IMR-90 (cell line): ENCODE results near the gene COL18A1. TPM values are rescaled to one million over a fixed set of nuclear protein-coding genes. Genes with fewer than 3 reads are reported as not detected.

Source experiments
- ATAC-seq: fragments of 200-7000 bp; cut with Tn5 transposase; 2 replicates; pipeline ENCODE4 v1.9.1; 2020; ENCODE audit warnings: low read depth, mild to moderate bottlenecking, moderate library complexity
- BruUV-seq: library from RNA; stranded (reverse); fragments of 400-500 nt; replicated peaks from 2 replicates; lab custom pipeline; 2021; lab: Mats Ljungman, UMichigan
- CTCF ChIA-PET: fragments of 300-600 bp; formaldehyde crosslinking; extraction: SDS; loops from one replicate; lab custom pipeline; 2021; ENCODE audit warnings: antibody characterized with exemption; lab: Yijun Ruan, JAX
- POLR2A ChIA-PET: fragments of 300-600 bp; sonication (Branson Sonifier 250); formaldehyde crosslinking; loops from one replicate; lab custom pipeline; 2022; ENCODE audit warnings: antibody characterized with exemption; ENCODE audit not compliant: unreplicated experiment; lab: Charles Lee
- DNase-seq: peaks from one replicate; pipeline ENCODE4 v3.0.0; 2013
- H2AFZ ChIP-seq: replicated peaks from 2 replicates; pipeline ENCODE3; 2013; ENCODE audit warnings: low read length, mild to moderate bottlenecking; ENCODE audit not compliant: poor library complexity
- H2AK5ac ChIP-seq: 2 replicates; pipeline ENCODE4 v1.6.1; 2013; ENCODE audit warnings: low read depth, low read length, inconsistent platforms
- H2AK9ac ChIP-seq: replicated peaks from 2 replicates; pipeline ENCODE3; 2013; ENCODE audit warnings: mild to moderate bottlenecking, low read depth, low read length, moderate library complexity; ENCODE audit not compliant: poor library complexity
- H2BK120ac ChIP-seq: 2 replicates; pipeline ENCODE4 v1.6.1; 2013; ENCODE audit warnings: low read depth, low read length, inconsistent platforms
- H2BK15ac ChIP-seq: 3 replicates; pipeline ENCODE4 v1.6.1; 2013; ENCODE audit warnings: low read depth, low read length, inconsistent platforms
- H2BK20ac ChIP-seq: 2 replicates; pipeline ENCODE4 v1.6.1; 2013; ENCODE audit warnings: low read depth, mild to moderate bottlenecking, inconsistent platforms, low read length, moderate library complexity
- H2BK5ac ChIP-seq: 2 replicates; pipeline ENCODE4 v1.6.1; 2013; ENCODE audit warnings: mild to moderate bottlenecking, low read depth, low read length, inconsistent platforms; ENCODE audit not compliant: poor library complexity, severe bottlenecking
- H3K14ac ChIP-seq: replicated peaks from 2 replicates; pipeline ENCODE4 v1.6.1; 2013; ENCODE audit warnings: low read depth, low read length, inconsistent platforms
- H3K18ac ChIP-seq: 2 replicates; pipeline ENCODE4 v1.6.1; 2013; ENCODE audit warnings: low read depth, low read length, control low read depth
- H3K23ac ChIP-seq: 2 replicates; pipeline ENCODE4 v1.6.1; 2013; ENCODE audit warnings: low read depth, low read length, inconsistent platforms
- H3K27ac ChIP-seq: 2 replicates; pipeline ENCODE4 v1.5.1; 2013; ENCODE audit warnings: mild to moderate bottlenecking, control low read depth, low read length; ENCODE audit not compliant: insufficient read depth
- H3K27me3 ChIP-seq: 2 replicates; pipeline ENCODE4 v1.6.1; 2013; ENCODE audit warnings: low read length; ENCODE audit not compliant: control insufficient read depth, insufficient read depth
- H3K36me3 ChIP-seq: 2 replicates; pipeline ENCODE4 v1.6.1; 2013; ENCODE audit warnings: low read length, mixed read lengths; ENCODE audit not compliant: control insufficient read depth, insufficient read depth
- H3K4ac ChIP-seq: 2 replicates; pipeline ENCODE4 v1.6.1; 2013; ENCODE audit warnings: low read depth, low read length, inconsistent platforms
- H3K4me1 ChIP-seq: 2 replicates; pipeline ENCODE4 v1.6.1; 2013; ENCODE audit warnings: low read length, mixed read lengths; ENCODE audit not compliant: control insufficient read depth, insufficient read depth
- H3K4me2 ChIP-seq: 2 replicates; pipeline ENCODE4 v1.6.1; 2013; ENCODE audit warnings: low read depth, mild to moderate bottlenecking, control low read depth, low read length, moderate library complexity
- H3K4me3 ChIP-seq: 2 replicates; pipeline ENCODE4 v1.5.1; 2013; ENCODE audit warnings: low read depth, mild to moderate bottlenecking, control low read depth, low read length, moderate library complexity; ENCODE audit not compliant: insufficient read depth
- H3K56ac ChIP-seq: 2 replicates; pipeline ENCODE4 v1.6.1; 2013; ENCODE audit warnings: low read length, inconsistent platforms; ENCODE audit not compliant: insufficient read depth; ENCODE audit errors: extremely low read depth
- H3K79me1 ChIP-seq, 2 experiments: 2 replicates each; pipeline ENCODE4 v1.6.1; 2013; ENCODE audit warnings: low read length in 2 of 2, inconsistent platforms in 1 of 2, low read depth in 1 of 2
- H3K9ac ChIP-seq: 2 replicates; pipeline ENCODE4 v1.6.1; 2013; ENCODE audit warnings: low read depth, low read length, control low read depth
- H3K9me1 ChIP-seq: 2 replicates; pipeline ENCODE4 v1.6.1; 2013; ENCODE audit warnings: low read length, inconsistent platforms; ENCODE audit not compliant: insufficient read depth
- H3K9me3 ChIP-seq: 2 replicates; pipeline ENCODE4 v1.6.1; 2013; ENCODE audit warnings: low read length; ENCODE audit not compliant: control insufficient read depth, insufficient read depth
- H4K20me1 ChIP-seq: 2 replicates; pipeline ENCODE4 v1.6.1; 2013; ENCODE audit warnings: low read length, inconsistent platforms; ENCODE audit not compliant: insufficient read depth
- H4K5ac ChIP-seq: 2 replicates; pipeline ENCODE4 v1.6.1; 2013; ENCODE audit warnings: mild to moderate bottlenecking, low read depth, low read length, control low read depth
- H4K8ac ChIP-seq, 2 experiments: 2 replicates each; pipeline ENCODE4 v1.6.1; 2013; ENCODE audit warnings: low read depth in 2 of 2, low read length in 2 of 2, control low read depth in 1 of 2, inconsistent platforms in 1 of 2
- H4K91ac ChIP-seq: 2 replicates; pipeline ENCODE4 v1.6.1; 2013; ENCODE audit warnings: low read depth, low read length, inconsistent platforms; ENCODE audit not compliant: insufficient read depth
- CEBPB ChIP-seq: IDR thresholded peaks from 2 replicates; pipeline ENCODE4 v1.6.1; 2012; ENCODE audit warnings: low read depth, low read length, improper control_type of control experiment
- CHD1 ChIP-seq: IDR thresholded peaks from 2 replicates; pipeline ENCODE4 v1.6.1; 2012; ENCODE audit warnings: low read depth, low read length, improper control_type of control experiment
- FOS ChIP-seq: fragments of 150-350 bp; IDR thresholded peaks from 2 replicates; pipeline ENCODE4 v1.6.1; 2016; ENCODE audit warnings: low read depth, low read length
- MXI1 ChIP-seq: IDR thresholded peaks from 2 replicates; pipeline ENCODE4 v1.6.1; 2012; ENCODE audit warnings: low read depth, mild to moderate bottlenecking, low read length, moderate library complexity, borderline replicate concordance
- NFE2L2 ChIP-seq: fragments of 150-350 bp; IDR thresholded peaks from 2 replicates; pipeline ENCODE4 v1.6.1; 2016; ENCODE audit warnings: low read depth, mild to moderate bottlenecking, low read length
- RCOR1 ChIP-seq: IDR thresholded peaks from 2 replicates; pipeline ENCODE4 v1.6.1; 2012; ENCODE audit warnings: mild to moderate bottlenecking, low read length, improper control_type of control experiment; ENCODE audit not compliant: insufficient replicate concordance
- RFX5 ChIP-seq: IDR thresholded peaks from 2 replicates; pipeline ENCODE4 v1.8.0; 2012; ENCODE audit warnings: low read depth, mild to moderate bottlenecking, low read length, moderate library complexity
- SMC3 ChIP-seq: fragments of 150-350 bp; IDR thresholded peaks from 2 replicates; pipeline ENCODE4 v1.6.1; 2016; ENCODE audit warnings: low read depth, mild to moderate bottlenecking, antibody characterized with exemption, low read length, moderate library complexity
- USF2 ChIP-seq: fragments of 150-350 bp; IDR thresholded peaks from 2 replicates; pipeline ENCODE4 v1.6.1; 2017; ENCODE audit warnings: mild to moderate bottlenecking, antibody characterized with exemption, low read length, low read depth
- WGBS, 2 experiments: methylation state at CpG; one replicate each; pipeline versions ENCODE4 v1.1.5 to v1.1.7; 2013; ENCODE audit warnings: missing lambda C conversion rate in 2 of 2; ENCODE audit not compliant: insufficient read length in 1 of 2; ENCODE audit errors: extremely low coverage in 2 of 2; 5-methylcytosine and 5-hydroxymethylcytosine counted together
- dilution Hi-C: fragments of 300-500 bp; cut with HindIII; formaldehyde crosslinking; loops from one replicate; pipeline ENCODE4 v1.14.3; 2018; ENCODE audit warnings: low sequenced_read_pairs; ENCODE audit not compliant: unreplicated experiment
- in situ Hi-C: fragments of 300-500 bp; cut with MboI; formaldehyde crosslinking; loops from 3 replicates; pipeline ENCODE4 v1.14.3; 2019; ENCODE audit warnings: low sequenced_read_pairs, inconsistent platforms, mixed read lengths
- intact Hi-C: fragments of 100-400 bp; cut with micrococcal nuclease; formaldehyde crosslinking; loops from 2 replicates; pipeline ENCODE4 v1.10.0; 2022
- polyA plus RNA-seq, 3 experiments: library from polyadenylated mRNA; depleted of rRNA; stranded (reverse); fragments of >200 nt; gene quantifications; 2 replicates each; pipeline ENCODE4 v1.2.3, GENCODE V29; 2012; ENCODE audit warnings: low replicate concordance in 1 of 3
- total RNA-seq: library from RNA; depleted of rRNA; stranded (reverse); fragments of >200 nt; gene quantifications from 2 replicates; pipeline ENCODE4 v1.2.3, GENCODE V29; 2012
- TF ChIP-seq, protein P1 (sequence below): fragments of 150-350 bp; IDR thresholded peaks from 2 replicates; pipeline ENCODE4 v1.6.1; 2016; ENCODE audit warnings: low read depth, mild to moderate bottlenecking, low read length, moderate library complexity, borderline replicate concordance
- TF ChIP-seq, protein P2 (sequence below): conservative IDR thresholded peaks from 2 replicates; pipeline ENCODE4 v1.5.1; 2012; ENCODE audit warnings: mild to moderate bottlenecking, low read depth, low read length, improper control_type of control experiment

Gene COL18A1
- total and polyA plus RNA-seq, 2 of the 4 experiments (the other 2 are of a cell fraction) = 4.3 to 46.7 TPM

- TF ChIP-seq, protein P1, sequence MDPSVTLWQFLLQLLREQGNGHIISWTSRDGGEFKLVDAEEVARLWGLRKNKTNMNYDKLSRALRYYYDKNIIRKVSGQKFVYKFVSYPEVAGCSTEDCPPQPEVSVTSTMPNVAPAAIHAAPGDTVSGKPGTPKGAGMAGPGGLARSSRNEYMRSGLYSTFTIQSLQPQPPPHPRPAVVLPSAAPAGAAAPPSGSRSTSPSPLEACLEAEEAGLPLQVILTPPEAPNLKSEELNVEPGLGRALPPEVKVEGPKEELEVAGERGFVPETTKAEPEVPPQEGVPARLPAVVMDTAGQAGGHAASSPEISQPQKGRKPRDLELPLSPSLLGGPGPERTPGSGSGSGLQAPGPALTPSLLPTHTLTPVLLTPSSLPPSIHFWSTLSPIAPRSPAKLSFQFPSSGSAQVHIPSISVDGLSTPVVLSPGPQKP = no peak
- TF ChIP-seq RFX5 (no peak), FOS (no peak), RCOR1 (no peak), CHD1 (no peak), MXI1 (no peak), NFE2L2 (no peak), SMC3 (no peak), USF2 (no peak), CEBPB (no peak)
- TF ChIP-seq, protein P2, sequence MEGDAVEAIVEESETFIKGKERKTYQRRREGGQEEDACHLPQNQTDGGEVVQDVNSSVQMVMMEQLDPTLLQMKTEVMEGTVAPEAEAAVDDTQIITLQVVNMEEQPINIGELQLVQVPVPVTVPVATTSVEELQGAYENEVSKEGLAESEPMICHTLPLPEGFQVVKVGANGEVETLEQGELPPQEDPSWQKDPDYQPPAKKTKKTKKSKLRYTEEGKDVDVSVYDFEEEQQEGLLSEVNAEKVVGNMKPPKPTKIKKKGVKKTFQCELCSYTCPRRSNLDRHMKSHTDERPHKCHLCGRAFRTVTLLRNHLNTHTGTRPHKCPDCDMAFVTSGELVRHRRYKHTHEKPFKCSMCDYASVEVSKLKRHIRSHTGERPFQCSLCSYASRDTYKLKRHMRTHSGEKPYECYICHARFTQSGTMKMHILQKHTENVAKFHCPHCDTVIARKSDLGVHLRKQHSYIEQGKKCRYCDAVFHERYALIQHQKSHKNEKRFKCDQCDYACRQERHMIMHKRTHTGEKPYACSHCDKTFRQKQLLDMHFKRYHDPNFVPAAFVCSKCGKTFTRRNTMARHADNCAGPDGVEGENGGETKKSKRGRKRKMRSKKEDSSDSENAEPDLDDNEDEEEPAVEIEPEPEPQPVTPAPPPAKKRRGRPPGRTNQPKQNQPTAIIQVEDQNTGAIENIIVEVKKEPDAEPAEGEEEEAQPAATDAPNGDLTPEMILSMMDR = no peak
- peak overlapping the region in 1 of 2 experiments; percentile 67; a peak in 2 of 4 replicates for H4K8ac ChIP-seq
- H2BK20ac ChIP-seq = 0 out of 2 replicates have a peak overlapping the region, but pooled peaks have one; percentile 14
- no peak overlapping the region for H2BK5ac ChIP-seq
- peak; percentile 90 for ATAC-seq
- H3K36me3 ChIP-seq = peaks cover 10% of the 10 kb centered on the region
- no peak overlapping the region for H3K9ac ChIP-seq
- BruUV-seq = no TSS peak
- peak overlapping the region; percentile 57 for H2AK9ac ChIP-seq
- dilution Hi-C loops = no loop called here
- H3K14ac ChIP-seq = peak overlapping the region; percentile 24; the same call in 1 of the 2 replicates
- intact Hi-C loops = no loop called here
- H3K4me1 ChIP-seq = peaks cover 43% of the 10 kb centered on the region
- peak; percentile 22 for DNase-seq
- peak overlapping the region; percentile 66 for H3K4ac ChIP-seq
- peak overlapping the region; percentile 53 for H2BK120ac ChIP-seq
- H3K4me3 ChIP-seq = no peak overlapping the region
- peak overlapping the region; percentile 59 for H4K91ac ChIP-seq
- peak overlapping the region; percentile 2; the same call in 1 of the 2 replicates for H3K27ac ChIP-seq
- ChIA-PET CTCF (interaction anchor here (1.1 kb wide), 1 partner anchor 68 kb away, joined by 3 read pairs; no protein-coding TSS in a partner anchor), POLR2A (no interaction called here)
- peaks cover 61% of the 10 kb centered on the region for H4K20me1 ChIP-seq
- no peak overlapping the region for H3K56ac ChIP-seq
- in situ Hi-C loops = no loop called here
- no peaks in the 10 kb centered on the region for H3K27me3 ChIP-seq
- no peak overlapping the region; the same call in 2 of the 3 replicates for H2BK15ac ChIP-seq
- H3K9me3 ChIP-seq = no peaks in the 10 kb centered on the region
- peaks cover 29% of the 10 kb centered on the region for H3K9me1 ChIP-seq
- peaks cover 25 to 80% of the 10 kb centered on the region in 2 experiments for H3K79me1 ChIP-seq
- no peak overlapping the region; the same call in 1 of the 2 replicates for H3K18ac ChIP-seq
- H2AK5ac ChIP-seq = peak overlapping the region; percentile 58
- no peak overlapping the region; the same call in 1 of the 2 replicates for H4K5ac ChIP-seq
- peak overlapping the region; percentile 16; the same call in 1 of the 2 replicates for H3K4me2 ChIP-seq
- H3K23ac ChIP-seq = peak overlapping the region; percentile 62; the same call in 1 of the 2 replicates
- WGBS, 2 experiments = 16% methylated on average over 5 of the region's 23 CpGs; no CpG with 5 or more reads in 1 of the 2 experiments
- peak overlapping the region; percentile 69 for H2AFZ ChIP-seq
Observed at GRCh38 chr21:45454926-45455673, 50.1 kb downstream of the COL18A1 start.
